Effector memory CD4-positive, alpha-beta T cell (primary cell): Measurements from ENCODE around the gene BAG3.
"Not testable (repeated sequence)": the region's sequence is repeated elsewhere in the genome, so short reads cannot be mapped to it uniquely, and the experiment has no call there.

Experiments used
- DNase-seq, 3 donors: peaks; one replicate each; pipeline ENCODE4 v3.0.0-alpha.2; 2020
- H3K27ac ChIP-seq: 2 replicates; pipeline ENCODE4 v1.7.0; 2013; ENCODE audit warnings: mild to moderate bottlenecking, low read length, moderate library complexity; ENCODE audit not compliant: insufficient read depth, poor library complexity, severe bottlenecking
- H3K27me3 ChIP-seq: replicated peaks from 2 replicates; pipeline ENCODE4 v1.7.0; 2013; ENCODE audit warnings: mild to moderate bottlenecking, low read length; ENCODE audit not compliant: insufficient read depth, control insufficient read depth, poor library complexity, severe bottlenecking
- H3K36me3 ChIP-seq: 2 replicates; pipeline ENCODE4 v1.7.0; 2013; ENCODE audit warnings: mild to moderate bottlenecking, low read length, moderate library complexity; ENCODE audit not compliant: control insufficient read depth, insufficient read depth
- H3K4me1 ChIP-seq: 2 replicates; pipeline ENCODE4 v1.7.0; 2013; ENCODE audit warnings: low read length, mild to moderate bottlenecking; ENCODE audit not compliant: control insufficient read depth, insufficient read depth, poor library complexity, severe bottlenecking
- H3K4me3 ChIP-seq: 2 replicates; pipeline ENCODE4 v1.7.0; 2013; ENCODE audit warnings: low read length, low read depth, mild to moderate bottlenecking; ENCODE audit not compliant: insufficient read depth, poor library complexity, severe bottlenecking
- H3K9me3 ChIP-seq: 2 replicates; pipeline ENCODE4 v1.7.0; 2013; ENCODE audit warnings: mild to moderate bottlenecking, low read length, moderate library complexity; ENCODE audit not compliant: control insufficient read depth

BAG3 gene

DNA sequence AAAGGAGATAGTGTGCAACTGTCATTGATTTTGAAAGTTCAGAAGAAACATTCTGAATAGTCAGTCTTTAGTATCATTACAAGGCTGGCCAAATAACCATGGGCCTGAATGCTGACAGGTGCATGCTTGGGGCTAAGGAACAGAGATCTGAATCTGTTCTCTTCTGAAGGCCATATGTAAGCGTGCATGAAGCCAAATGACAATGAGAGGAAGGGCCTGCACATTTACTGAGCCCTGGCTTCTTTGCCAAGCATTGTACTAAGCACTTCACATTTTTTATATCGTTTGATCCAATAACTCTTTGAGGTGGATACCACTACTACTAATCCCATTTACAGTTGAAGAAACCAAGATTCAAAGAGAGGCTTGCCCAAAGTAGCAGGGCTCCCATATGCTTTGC is 32.0 kb upstream of the BAG3 start:
- Histone ChIP-seq H3K36me3 (no peaks in the 10 kb centered on the region), H3K27ac (no peak overlapping the region), H3K9me3 (no peaks in the 10 kb centered on the region), H3K27me3 (no peaks in the 10 kb centered on the region), H3K4me1 (no peaks in the 10 kb centered on the region), H3K4me3 (no peak overlapping the region)
- DNase-seq: no peak

DNA sequence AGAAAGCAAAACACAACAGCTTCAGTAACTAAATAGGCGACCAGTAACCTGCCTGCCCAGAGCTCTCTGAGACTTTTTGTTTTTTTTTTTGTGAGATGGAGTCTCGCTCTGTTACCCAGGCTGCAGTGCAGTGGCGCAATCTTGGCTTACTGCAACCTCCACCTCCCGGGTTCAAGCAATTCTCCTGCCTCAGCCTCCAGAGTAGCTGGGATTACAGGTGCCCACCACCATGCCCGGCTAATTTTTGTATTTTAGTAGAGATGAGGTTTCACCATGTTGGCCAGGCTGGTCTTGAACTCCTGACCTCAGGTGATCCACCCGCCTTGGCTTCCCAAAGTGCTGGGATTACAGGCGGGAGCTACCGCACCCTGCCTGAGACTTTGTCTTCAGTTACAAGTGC is 31.4 kb upstream of the BAG3 start:
- H3K27ac ChIP-seq, H3K27me3 ChIP-seq, H3K9me3 ChIP-seq, H3K4me3 ChIP-seq, DNase-seq, H3K4me1 ChIP-seq, H3K36me3 ChIP-seq: not testable (repeated sequence)

DNA sequence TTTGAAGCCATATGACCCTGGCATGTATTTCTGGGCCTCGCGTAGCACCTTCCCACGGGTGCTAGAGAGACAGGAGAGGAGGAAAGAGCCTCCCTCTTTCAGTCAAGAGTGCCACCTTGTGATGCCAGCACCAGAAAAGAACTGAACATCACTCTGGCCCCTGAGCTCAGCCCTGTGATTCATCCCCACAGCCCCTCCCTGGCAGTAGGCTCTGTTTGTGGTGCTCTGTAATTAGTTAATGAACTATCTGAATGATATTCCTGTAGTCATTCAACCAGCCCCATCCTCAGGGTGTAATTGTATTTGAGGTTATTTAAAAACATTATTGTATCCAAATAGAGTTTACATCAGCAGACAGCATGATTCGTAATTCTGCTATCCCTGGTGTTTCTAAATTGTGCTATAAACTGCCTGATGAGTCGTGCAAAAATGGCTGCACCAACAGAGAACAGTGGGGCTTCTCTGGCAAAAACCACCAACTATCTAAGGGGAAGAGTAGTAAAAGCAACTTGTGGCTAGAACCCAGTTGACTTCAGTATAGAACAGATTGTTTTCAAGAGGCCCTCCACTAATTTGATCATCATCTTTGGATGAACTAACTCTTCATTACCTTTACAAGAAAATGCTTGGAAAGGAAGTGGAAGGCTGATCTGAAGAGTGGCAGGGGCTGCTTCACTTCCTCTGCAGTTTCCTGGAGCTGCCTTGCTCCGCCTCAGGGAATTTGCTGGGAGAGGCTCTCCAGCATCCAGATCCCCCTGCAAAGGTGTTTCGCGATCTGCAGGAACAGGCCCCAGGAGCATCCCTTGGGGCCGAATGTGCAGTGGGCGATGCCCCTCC is 30.7 kb upstream of the BAG3 start:
- no peaks in the 10 kb centered on the region for H3K9me3 ChIP-seq
- H3K27me3 ChIP-seq: no peaks in the 10 kb centered on the region
- no peak overlapping the region for H3K4me3 ChIP-seq
- H3K36me3 ChIP-seq: no peaks in the 10 kb centered on the region
- H3K27ac ChIP-seq: no peak overlapping the region
- H3K4me1 ChIP-seq: no peaks in the 10 kb centered on the region
- DNase-seq: no peak

DNA sequence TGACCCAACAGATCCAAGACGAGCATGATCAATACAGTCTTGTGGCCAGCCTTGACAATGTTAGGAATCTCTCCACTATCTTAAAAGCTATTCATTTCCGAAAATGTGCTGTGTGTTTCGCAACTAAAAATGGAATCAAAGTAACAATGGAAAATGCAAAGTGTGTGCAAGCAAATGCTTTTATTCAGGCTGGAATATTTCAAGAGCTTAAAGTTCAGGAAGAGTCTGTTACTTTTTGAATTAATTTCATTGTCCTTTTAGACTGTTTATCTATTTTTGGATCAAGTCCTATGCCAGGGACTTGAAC is 30.1 kb upstream of the BAG3 start:
- H3K4me1 ChIP-seq: no peaks in the 10 kb centered on the region
- H3K4me3 ChIP-seq: no peak overlapping the region
- no peak for DNase-seq
- H3K27ac ChIP-seq: no peak overlapping the region
- no peaks in the 10 kb centered on the region for H3K9me3 ChIP-seq
- H3K27me3 ChIP-seq: no peaks in the 10 kb centered on the region
- no peaks in the 10 kb centered on the region for H3K36me3 ChIP-seq

DNA sequence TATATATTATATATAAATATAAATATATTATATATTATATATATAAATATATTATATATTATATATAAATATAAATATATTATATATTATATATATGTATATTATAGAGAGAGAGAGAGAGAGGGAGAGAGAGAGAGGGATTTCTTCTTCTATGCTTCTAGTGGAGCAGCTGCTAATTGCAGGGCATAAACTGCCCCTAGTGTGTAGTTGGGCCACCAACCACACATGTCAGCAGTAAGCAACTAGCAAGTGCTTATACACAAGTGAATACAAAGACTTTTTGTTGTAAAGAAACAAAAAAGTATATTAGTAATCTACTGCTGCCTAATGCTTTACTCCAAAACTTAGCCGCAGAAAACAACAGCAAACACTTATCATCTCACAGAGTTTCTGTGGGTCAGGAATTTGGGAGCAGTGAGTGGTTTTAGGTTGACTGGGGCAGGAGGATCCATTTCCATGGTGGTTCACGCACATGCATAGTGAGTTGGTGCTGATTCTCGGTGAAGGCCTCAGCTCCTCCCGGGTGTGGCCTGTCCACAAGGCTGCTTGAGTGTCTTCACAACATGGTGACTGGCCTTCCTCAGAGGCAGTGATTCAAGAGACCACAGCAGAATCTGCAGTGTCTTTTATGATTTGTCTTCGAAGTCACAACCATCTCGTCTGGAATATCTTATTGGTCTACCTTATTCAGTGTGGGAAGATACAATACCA is 25.5 kb upstream of the BAG3 start:
- Histone ChIP-seq H3K4me1 (no peaks in the 10 kb centered on the region), H3K27ac (no peak overlapping the region), H3K27me3 (no peaks in the 10 kb centered on the region), H3K36me3 (no peaks in the 10 kb centered on the region), H3K4me3 (no peak overlapping the region), H3K9me3 (no peaks in the 10 kb centered on the region)
- DNase-seq: no peak

DNA sequence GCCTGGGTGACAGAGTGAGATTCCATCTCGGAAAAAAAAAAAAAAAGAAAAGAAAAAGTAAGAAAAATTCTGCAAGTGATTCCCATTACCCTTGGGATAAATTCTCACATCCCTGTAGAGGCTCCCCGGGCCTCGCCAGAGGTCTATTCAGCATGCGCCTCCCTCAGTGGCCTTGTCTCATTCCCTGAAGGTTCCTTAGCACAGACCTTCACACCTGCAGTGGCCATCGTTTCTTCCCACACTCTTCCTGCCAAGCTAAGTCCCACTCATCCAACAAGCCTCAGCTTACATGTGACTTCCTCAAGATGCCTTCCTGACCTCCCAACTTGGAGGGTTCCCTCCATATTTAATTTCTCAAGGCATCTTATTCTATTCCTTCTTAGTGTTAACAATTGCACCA is 20.9 kb upstream of the BAG3 start:
- no peaks in the 10 kb centered on the region for H3K9me3 ChIP-seq
- no peak overlapping the region for H3K4me3 ChIP-seq
- no peaks in the 10 kb centered on the region for H3K4me1 ChIP-seq
- no peak for DNase-seq
- H3K27me3 ChIP-seq: no peaks in the 10 kb centered on the region
- no peak overlapping the region for H3K27ac ChIP-seq
- no peaks in the 10 kb centered on the region for H3K36me3 ChIP-seq

DNA sequence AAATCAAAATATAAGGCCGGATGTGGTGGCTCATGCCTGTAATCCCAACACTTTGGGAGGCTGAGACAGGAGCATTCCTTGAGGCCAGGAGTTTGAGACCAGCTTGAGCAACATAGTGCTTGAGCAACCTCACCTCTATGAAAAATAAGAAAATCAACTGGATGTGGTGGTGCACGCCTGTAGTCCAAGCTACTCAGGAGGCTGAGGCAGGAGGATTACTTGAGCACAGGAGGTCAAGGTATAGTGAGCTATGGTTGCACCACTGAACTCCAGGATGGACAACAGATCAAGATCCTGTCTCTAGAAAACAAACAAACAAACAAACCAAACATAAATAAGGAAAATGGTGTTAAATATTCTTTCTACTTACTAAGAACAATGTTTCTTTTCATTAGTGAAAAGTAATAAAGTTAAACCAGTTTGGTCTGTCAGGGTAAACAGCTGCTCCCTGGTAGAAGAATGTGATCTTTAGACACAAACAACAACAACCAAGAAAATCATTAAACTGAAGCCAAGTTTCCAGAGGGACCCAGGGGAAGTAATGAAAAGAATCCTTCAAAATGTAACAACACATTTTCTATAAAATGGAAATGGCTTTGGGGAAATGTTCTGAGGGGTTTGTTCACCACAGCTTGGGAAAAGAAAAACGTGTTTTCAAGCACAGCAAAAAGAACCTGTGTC is 17.5 kb upstream of the BAG3 start:
- H3K36me3 ChIP-seq: no peaks in the 10 kb centered on the region
- DNase-seq: no peak
- H3K4me1 ChIP-seq: no peaks in the 10 kb centered on the region
- no peak overlapping the region for H3K27ac ChIP-seq
- H3K9me3 ChIP-seq: no peaks in the 10 kb centered on the region
- H3K27me3 ChIP-seq: no peaks in the 10 kb centered on the region
- H3K4me3 ChIP-seq: no peak overlapping the region

DNA sequence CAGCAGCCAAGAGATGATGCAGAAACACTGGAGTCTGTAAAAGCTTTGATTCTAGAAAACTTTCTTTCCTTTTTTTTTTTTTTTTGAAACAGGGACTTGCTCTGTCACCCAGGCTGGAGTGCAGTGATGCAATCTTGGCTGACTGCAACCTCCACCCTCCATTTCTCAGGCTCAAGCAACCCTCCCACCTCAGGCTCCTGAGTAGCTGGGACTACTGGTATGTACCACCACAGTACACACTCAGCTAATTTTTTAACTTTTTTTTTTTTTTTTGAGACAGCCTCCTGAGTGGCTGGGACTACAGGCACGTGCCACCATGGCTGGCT is 17.0 kb upstream of the BAG3 start:
- H3K27me3 ChIP-seq: no peaks in the 10 kb centered on the region
- no peaks in the 10 kb centered on the region for H3K36me3 ChIP-seq
- H3K9me3 ChIP-seq: no peaks in the 10 kb centered on the region
- H3K4me1 ChIP-seq: no peaks in the 10 kb centered on the region
- H3K27ac ChIP-seq: no peak overlapping the region
- DNase-seq: no peak
- H3K4me3 ChIP-seq: no peak overlapping the region

DNA sequence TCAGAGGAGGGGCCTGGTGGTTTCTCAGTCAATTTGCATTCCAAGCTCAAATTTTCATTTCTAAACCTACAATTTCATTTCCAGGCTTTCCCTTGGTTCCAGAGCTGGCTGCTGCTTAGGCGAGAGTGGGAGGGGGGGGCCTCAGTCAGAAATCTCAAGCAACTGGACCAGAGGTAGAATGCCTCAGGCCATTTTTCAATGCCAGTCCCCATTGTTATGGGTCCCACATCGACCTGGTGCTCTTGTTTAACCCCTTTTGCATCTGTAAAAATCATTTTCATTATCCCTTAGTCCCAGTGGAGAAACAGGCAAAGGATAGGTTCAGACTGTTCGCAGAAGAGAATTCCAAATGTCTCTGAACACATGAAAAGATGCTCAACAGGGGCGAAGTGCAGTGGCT is 13.5 kb upstream of the BAG3 start:
- no peaks in the 10 kb centered on the region for H3K27me3 ChIP-seq
- no peak overlapping the region for H3K4me3 ChIP-seq
- no peaks in the 10 kb centered on the region for H3K9me3 ChIP-seq
- peaks cover 7% of the 10 kb centered on the region for H3K4me1 ChIP-seq
- H3K27ac ChIP-seq: no peak overlapping the region
- no peaks in the 10 kb centered on the region for H3K36me3 ChIP-seq
- no peak for DNase-seq

DNA sequence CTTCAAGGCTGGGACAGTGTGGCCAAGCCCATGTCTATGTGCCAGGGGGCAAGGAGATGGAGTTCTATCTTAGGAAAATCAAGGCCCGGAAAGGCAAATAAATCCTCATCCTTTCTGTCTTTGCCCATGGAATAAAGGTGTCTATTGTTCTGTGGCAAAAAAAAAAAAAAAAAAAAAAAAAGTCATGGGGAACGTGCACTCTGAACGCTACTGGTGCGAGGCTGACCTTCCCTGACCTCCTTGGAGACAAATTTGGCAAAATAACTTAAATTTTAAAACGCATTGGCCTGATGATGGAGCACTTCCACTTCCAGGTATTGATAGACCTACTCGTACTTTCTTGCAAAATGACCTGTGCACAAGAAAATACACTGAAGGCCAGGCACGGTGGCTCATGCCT is 12.2 kb upstream of the BAG3 start:
- no peaks in the 10 kb centered on the region for H3K27me3 ChIP-seq
- no peak overlapping the region for H3K4me3 ChIP-seq
- no peak for DNase-seq
- no peak overlapping the region for H3K27ac ChIP-seq
- H3K36me3 ChIP-seq: no peaks in the 10 kb centered on the region
- no peaks in the 10 kb centered on the region for H3K9me3 ChIP-seq
- H3K4me1 ChIP-seq: peaks cover 18% of the 10 kb centered on the region
